Subcutaneous adipose tissue (tissue), 4 donors: ENCODE measurements around the gene THSD4. TPM values are rescaled to one million over a fixed set of nuclear protein-coding genes. Genes with fewer than 3 reads are reported as not detected.

ENCODE experiments used
- total RNA-seq, 4 donors: library from RNA; depleted of rRNA; stranded (reverse); fragments of >200 nt; gene quantifications; one replicate each; pipeline ENCODE4 v1.1.0, GENCODE V29; 2016
- TF ChIP-seq, protein P1 (sequence below): fragments of 450-650 bp; IDR thresholded peaks from one replicate; pipeline ENCODE4 v1.5.1; 2016; ENCODE audit warnings: low read depth, mild to moderate bottlenecking, control low read depth, antibody characterized with exemption, moderate library complexity

The THSD4 gene
- total RNA-seq, 4 donors from 2014 or later = 0.17 to 0.94 (median 0.63) TPM

DNA sequence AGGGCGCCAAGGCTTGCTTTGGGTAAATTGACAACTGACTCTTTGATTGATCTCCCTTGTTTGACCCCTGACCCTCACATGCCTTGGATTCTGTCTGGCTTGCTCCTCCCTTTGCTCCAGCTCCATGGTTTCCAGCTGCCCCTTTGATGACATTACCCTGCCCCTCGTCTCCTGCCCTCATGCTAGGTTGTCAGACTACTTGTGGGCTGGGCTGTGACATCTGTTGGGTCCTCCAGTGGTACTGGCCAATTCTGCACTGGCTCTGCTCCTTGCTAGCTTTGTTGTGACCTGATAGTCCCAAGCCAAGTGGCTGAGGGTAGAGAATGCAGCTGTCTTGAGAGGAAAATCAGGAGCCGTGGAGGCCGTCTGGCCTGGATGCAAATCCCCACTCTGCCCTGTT, 6.2 kb downstream of the THSD4 start:
- TF ChIP-seq, protein P1, sequence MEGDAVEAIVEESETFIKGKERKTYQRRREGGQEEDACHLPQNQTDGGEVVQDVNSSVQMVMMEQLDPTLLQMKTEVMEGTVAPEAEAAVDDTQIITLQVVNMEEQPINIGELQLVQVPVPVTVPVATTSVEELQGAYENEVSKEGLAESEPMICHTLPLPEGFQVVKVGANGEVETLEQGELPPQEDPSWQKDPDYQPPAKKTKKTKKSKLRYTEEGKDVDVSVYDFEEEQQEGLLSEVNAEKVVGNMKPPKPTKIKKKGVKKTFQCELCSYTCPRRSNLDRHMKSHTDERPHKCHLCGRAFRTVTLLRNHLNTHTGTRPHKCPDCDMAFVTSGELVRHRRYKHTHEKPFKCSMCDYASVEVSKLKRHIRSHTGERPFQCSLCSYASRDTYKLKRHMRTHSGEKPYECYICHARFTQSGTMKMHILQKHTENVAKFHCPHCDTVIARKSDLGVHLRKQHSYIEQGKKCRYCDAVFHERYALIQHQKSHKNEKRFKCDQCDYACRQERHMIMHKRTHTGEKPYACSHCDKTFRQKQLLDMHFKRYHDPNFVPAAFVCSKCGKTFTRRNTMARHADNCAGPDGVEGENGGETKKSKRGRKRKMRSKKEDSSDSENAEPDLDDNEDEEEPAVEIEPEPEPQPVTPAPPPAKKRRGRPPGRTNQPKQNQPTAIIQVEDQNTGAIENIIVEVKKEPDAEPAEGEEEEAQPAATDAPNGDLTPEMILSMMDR = no peak

DNA sequence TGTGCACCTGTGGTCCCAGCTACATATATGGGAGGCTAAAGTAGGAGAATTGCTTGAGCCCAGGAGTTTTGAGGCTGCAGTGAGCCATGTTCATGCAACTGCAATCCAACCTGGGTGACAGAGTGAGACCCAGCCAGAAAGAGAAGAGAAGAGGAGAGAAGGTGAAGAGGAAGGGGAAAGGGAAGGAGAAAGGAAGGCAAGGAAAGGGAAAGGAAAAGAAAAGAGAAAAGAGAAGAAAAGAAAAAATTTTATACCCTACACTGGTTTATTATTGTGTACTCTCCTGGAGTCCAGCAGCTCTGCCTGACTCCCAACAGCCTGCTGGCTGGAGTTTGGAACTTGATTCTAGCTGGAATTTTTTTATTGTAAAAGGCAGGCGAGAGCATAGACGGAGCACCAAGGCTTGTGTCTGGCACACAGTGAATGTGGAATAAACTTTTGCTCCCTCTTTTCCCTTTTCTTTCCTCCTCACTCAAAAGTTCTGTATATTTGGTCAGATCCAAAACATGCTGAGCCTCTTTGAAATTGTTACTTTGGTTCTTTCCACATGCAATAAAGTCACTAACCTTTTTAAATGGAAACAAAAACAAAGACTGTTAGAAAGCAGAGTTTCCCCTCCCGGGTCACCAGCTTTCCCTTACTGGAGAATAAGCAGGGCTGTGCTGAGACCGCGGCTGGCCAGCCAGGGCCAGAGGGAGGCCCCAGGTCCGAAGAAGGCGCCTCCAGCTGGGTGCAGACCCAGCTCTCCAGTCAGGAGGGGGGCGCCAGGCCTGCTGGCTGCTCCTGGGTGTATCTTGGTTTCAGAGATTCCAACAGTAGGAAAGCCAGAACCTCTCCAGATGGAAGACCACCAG, 9.9 kb downstream of the THSD4 start:
- TF ChIP-seq, protein P1 = no peak

DNA sequence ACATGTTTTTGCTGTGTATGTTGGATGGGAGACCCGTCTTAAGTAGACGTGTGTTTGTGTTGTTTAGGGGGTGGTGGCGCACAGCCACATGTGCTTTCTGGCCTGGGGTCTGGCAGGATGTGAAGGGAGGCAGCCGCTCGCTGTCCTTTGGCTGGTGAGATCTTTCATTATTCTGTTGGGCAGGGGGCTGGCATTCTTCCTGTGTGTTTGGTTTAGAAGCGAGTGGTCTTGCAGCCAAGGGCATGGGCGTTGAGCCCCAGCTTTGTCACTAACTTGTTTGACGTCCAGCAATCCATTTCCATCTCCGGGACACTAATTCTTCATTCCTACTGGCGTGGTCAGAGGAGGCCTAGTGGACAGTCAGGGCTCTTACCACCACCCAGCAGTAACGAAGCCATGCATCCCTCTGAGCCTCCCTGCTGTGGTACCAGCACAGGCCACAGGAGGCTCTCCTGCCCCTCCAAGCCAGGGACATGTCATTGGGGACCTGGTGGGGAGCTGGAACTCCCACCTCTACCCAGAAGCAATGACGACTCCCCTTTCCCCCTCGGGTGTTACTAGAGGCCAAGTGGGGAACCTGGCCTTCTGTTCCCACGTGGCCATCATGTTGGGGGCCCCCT, 10.7 kb downstream of the THSD4 start:
- TF ChIP-seq, protein P1 = no peak

DNA sequence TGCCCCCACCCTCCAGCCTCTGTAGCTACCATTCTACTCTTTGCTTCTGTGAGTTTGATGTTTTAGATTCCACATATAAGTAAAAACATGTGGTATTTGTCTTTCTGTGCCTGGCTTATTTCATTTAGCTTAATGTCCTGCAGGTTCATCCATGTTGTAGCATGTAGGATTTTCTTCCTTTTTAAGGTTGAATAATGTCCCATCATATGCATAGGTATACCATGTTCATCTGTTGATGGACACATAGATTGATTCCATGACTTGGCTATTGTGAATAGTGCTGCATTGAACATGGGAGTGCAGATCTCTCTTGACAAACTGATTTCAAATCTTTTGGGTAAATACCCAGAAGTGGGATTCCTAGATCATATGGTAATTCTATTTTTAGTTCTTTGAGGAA, 11.8 kb downstream of the THSD4 start:
- TF ChIP-seq, protein P1 = no peak

DNA sequence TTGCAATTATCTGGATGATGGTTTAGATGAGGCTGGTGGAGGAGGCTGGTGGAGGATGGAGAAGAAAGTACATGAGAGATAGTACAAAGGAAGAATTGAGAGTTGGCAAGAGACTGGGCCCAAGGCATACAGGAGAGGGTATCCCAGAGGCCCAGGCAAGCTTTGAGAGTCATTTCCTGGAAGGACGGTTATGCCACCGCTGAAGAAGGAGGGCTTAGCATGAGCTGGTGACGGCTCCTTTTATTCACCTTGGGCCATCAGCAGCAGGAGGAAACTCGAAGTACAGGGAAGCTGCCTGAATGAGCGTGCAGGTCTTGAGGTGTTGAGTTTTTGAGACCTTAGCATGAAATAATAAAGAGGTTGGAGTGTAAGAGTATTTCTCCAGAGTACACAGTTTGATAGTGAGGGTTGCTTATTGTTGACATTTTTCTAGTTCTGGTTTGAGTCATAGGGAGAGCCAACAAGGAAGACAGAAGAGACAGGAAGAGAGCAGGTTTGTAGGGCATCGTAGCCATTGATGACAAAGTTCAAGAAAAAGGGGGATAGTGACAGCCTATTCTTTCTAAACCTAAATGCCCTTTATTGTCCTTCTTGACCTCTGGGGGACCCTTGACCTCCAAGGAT, 13.8 kb downstream of the THSD4 start:
- TF ChIP-seq, protein P1 = no peak

DNA sequence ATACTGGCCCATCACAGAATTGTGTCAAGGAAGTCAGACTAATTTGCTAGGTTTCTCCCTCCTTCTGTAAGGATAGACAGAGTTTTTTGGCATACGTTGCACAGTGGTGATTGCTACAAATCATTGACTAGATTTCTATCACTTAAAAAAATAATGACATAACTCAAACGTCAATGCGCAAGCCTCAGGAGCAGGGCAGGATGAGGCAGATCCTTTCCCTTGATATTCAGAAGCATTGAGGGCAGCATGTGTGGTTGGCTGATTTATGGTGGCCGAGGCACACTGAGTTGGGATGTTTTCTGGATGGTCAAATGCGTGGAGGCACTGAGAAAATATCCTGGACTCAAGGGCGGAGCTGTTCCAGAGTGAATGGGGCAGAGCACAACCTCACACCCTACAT, 14.4 kb downstream of the THSD4 start:
- TF ChIP-seq, protein P1 = no peak
